Stimulated activated CD8-positive, alpha-beta memory T cell treated with anti-CD3 and anti-CD28 coated beads, Interleukin-15, amount 100 ng/mL, for 24 hours (primary cell): ENCODE measurements around the gene HNRNPDL.
"Not testable (repeated sequence)": the region's sequence is repeated elsewhere in the genome, so short reads cannot be mapped to it uniquely, and the experiment has no call there.

Experiments
- DNase-seq: peaks from one replicate; pipeline ENCODE4 v3.0.0-alpha.2; 2020; ENCODE audit warnings: low read depth

HNRNPDL gene

DNA sequence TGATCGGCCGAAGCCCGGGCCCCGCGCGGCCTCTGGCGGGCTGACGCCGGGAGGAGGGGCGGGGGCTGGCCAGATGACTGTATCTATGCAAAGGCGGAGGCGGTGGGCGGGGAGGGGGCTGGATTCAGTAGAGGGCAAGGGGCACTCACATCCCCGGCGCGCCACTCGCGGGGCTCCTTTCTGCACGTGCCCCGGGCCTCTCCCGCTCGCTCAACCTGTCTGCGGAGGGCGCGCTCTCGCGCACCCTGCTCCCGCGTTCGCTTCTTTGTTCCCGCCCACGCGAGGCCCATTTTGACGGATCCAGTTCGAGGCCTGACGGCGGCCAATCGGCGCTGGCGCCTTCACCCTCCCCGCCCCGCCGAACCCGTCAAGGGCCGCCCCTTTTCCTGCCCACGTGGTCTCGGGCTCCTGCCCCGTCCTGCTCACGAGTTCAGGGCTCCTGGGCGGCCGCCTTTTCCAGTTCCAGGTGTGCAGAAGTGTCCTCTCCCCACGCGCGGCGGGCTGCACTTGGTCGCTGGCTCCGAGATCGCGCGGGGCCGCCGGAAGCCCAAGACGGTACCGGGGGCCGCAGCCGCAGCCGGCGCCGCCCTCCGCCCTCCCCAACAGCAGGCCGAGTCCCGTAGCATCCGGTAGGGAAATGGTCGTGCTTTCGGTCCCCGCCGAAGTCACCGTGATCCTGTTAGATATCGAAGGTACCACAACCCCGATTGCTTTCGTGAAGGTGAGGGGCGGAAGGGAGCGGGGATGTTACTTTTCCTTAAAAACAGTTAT lies at the start of gene HNRNPDL, which contains the start of gene ENOPH1:
TSS of gene HNRNPDL (minus strand) at position 270 of the 771 bp plus-strand sequence. CDS start 772 bp downstream, outside the sequence.
TSS of gene ENOPH1 (plus strand) at position 398 of the 771 bp plus-strand sequence. CDS start at position 638, 240 bp downstream.
- DNase-seq = peak; percentile 95

GRCh38 chr4:82479562-82479961 lies 49.3 kb upstream of the HNRNPDL start:
- DNase-seq = no peak

DNA sequence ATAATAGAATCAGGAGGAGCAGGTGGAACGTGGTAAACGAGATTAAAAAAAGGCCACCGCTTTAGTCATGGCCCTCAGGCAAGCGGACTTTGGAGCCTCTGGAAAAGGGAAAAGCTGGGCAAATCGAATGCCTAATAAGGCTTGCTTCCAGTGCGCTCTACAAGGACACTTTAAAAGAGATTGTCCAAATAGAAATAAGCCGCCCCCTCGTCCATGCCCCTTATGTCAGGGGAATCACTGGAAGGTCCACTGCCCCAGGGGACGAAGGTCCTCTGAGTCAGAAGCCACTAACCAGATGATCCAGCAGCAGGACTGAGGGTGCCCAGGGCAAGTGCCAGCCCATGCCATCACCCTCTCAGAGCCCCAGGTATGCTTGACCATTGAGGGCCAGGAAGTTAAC lies 47.2 kb upstream of the HNRNPDL start:
- not testable (repeated sequence) for DNase-seq

GRCh38 chr4:82475931-82476330 lies 45.7 kb upstream of the HNRNPDL start:
- not testable (repeated sequence) for DNase-seq

GRCh38 chr4:82473621-82474164 lies 43.4 kb upstream of the HNRNPDL start:
- no peak for DNase-seq

GRCh38 chr4:82473080-82473479 lies 42.8 kb upstream of the HNRNPDL start:
- DNase-seq = not testable (repeated sequence)

- no peak for DNase-seq
Observed at GRCh38 chr4:82469791-82470345, 39.6 kb upstream of the HNRNPDL start.

DNA sequence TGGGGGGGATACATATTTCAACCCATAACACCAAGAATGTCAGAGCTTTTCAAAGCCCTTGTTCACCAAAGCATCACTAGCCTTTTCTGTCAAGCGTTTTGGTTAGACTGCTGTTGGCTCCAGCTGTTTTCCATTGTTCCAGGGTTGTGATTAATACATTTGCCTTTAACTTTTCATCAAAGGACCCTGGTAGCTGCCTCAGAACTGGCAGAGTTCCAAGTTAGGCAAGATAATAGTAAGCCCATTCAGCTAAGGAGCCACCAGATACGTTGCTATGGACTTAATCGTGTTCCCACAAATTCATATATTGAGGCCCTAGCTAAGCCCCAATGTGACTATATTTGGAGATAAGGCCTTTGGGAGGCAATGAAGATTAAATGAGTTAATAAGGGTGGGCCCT lies 37.2 kb upstream of the HNRNPDL start:
- no peak for DNase-seq

DNA sequence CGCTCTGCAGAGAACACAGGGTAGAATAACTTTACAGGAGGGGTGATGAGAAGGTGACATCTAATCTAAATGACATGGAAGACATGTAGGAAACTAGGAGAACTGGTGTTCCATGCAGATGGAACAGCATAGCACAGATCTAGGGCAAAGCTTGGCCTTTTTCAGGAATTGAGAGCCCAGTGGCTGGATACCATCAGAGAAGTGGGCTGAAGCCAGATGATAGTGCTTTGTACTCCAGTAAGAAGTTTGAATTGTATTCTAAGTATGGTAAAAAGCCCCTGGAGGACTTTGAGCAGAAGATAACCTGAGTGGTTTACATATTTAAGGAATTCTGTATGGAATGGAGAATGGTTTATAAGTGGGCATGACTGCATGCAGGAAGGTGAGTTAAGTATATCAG lies 33.0 kb upstream of the HNRNPDL start:
- no peak for DNase-seq

- peak; percentile 66 for DNase-seq
Observed at GRCh38 chr4:82462415-82462831, 32.2 kb upstream of the HNRNPDL start.

GRCh38 chr4:82461710-82462109 lies 31.4 kb upstream of the HNRNPDL start:
- no peak for DNase-seq

DNA sequence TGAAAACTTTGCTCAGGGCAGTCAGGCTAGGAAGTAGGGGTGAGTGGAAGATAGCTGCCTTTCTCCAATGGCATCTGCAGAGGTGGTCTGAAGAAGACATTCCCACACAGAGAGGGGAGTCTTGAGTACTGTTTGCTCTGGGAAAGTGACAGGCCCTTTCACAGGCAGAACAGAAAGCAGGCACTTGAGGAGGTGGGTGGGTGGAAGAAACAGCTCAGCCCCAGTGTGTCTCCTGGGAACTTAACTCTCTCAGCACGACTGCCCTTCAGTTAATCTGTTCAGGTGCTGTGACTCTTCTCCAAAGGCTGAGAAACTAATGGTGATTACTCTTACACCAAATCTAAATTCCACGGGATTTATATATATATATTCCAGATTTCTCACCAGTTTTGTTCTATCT lies 28.5 kb upstream of the HNRNPDL start:
- no peak for DNase-seq

- DNase-seq = no peak
Observed at GRCh38 chr4:82457266-82457665, 27.0 kb upstream of the HNRNPDL start.

DNA sequence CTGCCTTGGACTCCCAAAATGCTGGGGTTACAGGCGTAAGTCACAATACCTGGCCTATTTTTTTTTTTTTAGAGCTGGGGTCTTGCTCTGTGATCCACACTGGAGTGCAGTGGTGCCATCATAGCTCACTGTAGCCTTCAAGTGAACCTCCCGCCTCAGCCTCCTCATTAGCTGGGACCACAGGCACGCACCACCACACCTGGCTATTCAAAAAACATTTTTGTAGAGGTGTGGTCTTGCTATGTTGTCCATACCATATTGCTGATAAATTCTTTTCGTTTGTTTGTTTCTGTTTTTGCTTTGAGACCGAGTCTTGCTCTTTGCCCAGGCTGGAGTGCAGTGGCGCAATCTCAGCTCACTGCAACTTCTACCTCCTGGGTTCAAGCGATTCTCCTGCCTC lies 21.8 kb upstream of the HNRNPDL start:
- no peak for DNase-seq

DNA sequence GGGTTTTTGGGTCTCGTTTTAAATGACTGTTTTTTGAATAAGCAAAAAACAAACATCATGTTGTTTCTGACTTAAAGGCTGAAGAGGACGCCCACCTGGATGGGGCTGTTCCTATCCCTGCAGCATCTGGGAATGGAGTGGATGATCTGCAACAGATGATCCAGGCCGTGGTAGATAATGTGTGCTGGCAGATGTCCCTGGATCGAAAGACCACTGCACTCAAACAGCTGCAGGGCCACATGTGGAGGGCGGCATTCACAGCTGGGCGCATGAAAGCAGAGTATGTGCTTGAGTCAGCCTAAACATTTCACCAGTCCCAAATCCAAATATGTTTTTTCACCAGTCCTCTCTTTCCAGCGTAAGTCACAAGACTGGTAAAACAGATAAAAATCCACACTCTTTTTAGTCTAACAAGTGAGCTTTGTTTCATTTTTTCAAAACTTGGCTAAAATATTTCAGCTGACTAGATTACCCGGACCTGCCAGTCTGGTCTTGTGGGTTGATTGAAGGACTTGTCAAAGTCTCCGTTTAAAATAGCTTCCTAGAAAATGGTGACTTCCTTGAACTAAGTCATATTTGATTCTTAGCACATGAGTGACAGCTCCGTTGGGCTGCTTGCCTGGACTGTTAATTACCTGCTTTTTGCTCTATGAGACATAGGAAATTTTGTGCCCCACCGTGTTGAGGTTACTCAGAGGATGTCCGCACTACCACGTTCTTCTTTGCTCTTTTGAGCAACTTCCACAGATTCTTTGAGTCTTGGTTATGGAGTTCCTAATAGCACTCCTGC lies 20.9 kb upstream of the HNRNPDL start:
- DNase-seq = no peak

DNA sequence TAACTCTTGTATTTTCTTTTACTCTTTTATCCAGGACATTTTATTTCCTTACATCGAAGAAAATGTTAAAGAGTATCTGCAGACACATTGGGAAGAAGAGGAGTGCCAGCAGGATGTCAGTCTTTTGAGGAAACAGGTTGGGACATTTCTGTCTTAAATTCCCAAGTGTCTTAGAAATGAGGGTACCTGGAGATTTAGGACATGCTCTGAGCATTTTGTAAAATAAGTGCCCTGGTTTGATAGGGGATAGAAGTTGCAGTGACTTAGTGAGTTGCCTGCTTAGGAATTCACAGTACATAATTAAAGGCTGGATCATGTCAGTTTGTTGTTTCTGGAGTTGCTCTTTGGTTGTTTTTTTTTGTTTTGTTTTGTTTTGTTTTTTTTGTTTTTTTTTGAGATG lies 17.6 kb upstream of the HNRNPDL start:
- no peak for DNase-seq

DNA sequence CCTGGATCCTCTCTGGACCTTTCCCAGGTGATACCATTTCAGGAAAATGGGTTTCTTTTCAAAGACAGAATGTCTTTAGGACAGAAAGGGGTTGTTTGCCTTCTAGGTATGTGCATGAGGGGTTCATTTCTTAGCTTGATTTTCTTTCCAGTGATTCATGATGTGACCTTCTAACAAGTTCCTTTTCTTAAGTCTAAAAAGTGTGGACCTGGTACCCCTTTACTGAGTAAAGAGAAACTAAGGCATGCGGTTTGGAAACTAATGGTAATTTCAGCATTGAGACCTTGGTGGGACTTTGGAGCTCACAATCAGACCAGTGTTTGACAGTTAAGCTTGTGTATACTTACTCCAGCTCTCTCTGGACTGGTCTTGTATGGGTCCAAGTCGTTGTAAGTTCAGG lies 8.8 kb upstream of the HNRNPDL start:
- no peak for DNase-seq

DNA sequence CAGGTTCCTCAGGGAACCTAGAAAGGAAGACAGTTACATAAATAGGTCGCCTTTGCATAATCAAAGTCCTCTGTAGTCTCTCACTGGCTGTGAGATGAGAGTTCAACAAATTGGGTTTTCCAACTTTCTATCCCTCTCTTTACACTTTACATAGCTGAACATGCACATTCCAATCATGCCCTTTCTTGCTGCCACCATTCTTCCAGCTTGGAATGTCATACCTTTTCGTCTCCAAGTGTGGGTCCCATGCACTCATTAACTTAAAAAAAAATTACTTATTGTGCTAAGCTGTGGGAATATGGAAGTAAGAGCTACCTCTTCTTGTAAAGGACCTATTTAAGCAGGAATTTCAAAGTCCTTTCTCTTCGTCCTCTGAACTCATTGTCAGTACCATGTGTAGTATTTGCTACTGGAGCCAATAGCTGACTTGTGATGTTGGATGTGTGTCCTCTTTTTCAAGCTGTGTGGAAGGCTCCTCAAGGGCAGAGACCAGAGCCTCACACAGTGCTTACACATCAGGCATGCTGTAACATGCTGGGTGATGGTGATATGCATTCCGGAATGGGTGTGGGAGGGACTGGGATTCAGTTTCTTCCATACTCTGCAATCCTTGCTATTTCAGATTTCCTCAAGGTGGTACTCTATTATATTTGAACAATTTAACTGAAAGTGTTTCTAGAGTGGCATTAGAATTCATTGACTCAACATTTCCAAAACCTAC lies 7.2 kb upstream of the HNRNPDL start:
- no peak for DNase-seq

GRCh38 chr4:82436780-82437179 lies 6.5 kb upstream of the HNRNPDL start:
- DNase-seq = no peak

DNA sequence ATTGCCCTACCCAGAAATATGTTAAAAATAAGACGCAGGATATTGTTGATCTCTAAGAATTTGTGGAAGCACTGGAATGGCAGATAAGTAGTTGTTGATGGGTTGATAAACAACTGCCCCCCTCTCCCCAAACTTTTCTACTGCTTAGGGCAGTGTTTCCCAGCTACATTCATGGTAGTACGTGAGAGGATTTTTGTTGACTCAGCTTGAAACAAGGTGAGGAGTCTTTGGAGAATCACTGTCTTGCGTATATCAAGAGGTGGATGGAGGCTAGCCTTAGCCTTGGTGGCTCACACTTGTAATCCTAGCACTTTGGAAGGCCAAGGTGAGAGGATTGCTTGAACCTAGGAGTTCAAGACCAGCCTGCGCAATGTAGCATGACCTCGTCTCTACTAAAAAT lies 5.9 kb upstream of the HNRNPDL start:
- DNase-seq = no peak

DNA sequence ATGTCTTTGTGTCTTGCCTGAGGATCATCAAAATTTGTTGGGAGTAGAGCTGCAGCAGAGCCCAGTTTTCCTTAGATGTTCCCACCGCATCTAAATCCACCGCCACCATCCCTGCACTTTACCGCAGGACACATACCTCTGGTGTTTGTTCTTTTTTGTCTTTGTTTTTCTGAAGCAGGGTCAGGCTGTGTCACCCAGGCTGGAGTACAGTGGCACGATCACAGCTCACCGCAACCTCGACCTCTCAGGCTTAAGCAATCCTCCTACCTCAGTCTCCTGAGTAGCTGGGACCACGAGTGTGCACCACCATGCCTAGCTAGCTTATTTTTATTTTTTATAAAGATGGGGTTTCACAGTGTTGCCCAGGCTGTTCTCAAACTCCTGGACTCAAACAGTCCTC lies 4.7 kb upstream of the HNRNPDL start:
- no peak for DNase-seq

- DNase-seq = no peak
Observed at GRCh38 chr4:82433791-82434190, 3.5 kb upstream of the HNRNPDL start.
